ENCODE results near the gene SLC30A9.

SLC30A9 gene

DNA sequence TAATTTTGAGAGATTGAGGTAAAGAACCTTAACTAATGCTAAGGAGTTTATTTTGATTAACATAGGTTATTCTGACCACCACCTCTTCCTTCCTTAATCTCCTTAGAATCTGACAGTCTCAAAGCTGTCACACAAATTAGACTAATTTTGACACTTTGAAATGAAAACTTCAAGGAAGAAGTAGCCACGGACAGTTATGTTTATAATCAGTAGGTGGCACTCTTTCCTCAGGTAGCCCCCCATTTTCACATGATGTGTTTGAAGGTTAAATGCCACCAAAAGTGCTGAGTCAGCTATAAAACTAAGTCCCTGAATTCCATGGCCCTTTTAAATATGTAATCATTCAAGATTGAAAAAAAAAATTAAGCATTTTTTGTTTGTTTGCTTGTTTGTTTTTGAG, 32.7 kb upstream of the SLC30A9 start:
- ATAC-seq (ENCODE audit: low read depth) (no peak), DNase-seq (ENCODE audit: low spot score) (no peak)
- Histone ChIP-seq H3K9me3 (ENCODE audit: severe bottlenecking) (no peaks in the 10 kb centered on the region), H3K27me3 (ENCODE audit: insufficient read depth, poor library complexity, severe bottlenecking) (no peaks in the 10 kb centered on the region), H3K4me3 (ENCODE audit: severe bottlenecking) (no peak overlapping the region), H3K36me3 (ENCODE audit: low read depth) (peaks cover 48% of the 10 kb centered on the region), H3K27ac (ENCODE audit: poor library complexity, severe bottlenecking) (no peak overlapping the region), H3K4me1 (ENCODE audit: insufficient read depth, poor library complexity, severe bottlenecking) (no peaks in the 10 kb centered on the region)
- TF ChIP-seq, protein P1, sequence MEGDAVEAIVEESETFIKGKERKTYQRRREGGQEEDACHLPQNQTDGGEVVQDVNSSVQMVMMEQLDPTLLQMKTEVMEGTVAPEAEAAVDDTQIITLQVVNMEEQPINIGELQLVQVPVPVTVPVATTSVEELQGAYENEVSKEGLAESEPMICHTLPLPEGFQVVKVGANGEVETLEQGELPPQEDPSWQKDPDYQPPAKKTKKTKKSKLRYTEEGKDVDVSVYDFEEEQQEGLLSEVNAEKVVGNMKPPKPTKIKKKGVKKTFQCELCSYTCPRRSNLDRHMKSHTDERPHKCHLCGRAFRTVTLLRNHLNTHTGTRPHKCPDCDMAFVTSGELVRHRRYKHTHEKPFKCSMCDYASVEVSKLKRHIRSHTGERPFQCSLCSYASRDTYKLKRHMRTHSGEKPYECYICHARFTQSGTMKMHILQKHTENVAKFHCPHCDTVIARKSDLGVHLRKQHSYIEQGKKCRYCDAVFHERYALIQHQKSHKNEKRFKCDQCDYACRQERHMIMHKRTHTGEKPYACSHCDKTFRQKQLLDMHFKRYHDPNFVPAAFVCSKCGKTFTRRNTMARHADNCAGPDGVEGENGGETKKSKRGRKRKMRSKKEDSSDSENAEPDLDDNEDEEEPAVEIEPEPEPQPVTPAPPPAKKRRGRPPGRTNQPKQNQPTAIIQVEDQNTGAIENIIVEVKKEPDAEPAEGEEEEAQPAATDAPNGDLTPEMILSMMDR (IDR thresholded peaks at IDR 0.05; ENCODE audit: poor library complexity, severe bottlenecking): peak; percentile 50

DNA sequence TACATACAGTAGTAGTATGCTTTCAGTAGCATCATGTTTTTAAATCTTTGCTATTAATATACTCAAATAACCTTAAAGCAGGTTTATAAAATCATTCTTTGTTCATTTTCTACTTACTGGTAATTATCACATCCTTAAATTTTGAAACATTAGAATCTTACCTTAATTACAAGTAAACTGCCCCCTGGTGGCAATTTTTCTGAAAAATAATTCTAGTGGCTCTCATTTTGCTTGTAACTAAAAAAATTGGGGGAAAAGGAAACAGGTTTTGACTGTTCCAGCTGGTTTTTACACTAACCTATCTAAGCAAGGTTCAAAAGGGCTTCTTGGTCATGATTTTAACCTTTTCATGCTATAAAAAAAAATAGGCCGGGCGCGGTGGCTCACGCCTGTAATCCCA, 27.2 kb upstream of the SLC30A9 start:
- Histone ChIP-seq H3K27ac (ENCODE audit: poor library complexity, severe bottlenecking) (no peak overlapping the region), H3K36me3 (ENCODE audit: low read depth) (no peaks in the 10 kb centered on the region; the same call in 1 of the 2 replicates), H3K27me3 (ENCODE audit: insufficient read depth, poor library complexity, severe bottlenecking) (no peaks in the 10 kb centered on the region), H3K4me1 (ENCODE audit: insufficient read depth, poor library complexity, severe bottlenecking) (no peaks in the 10 kb centered on the region), H3K9me3 (ENCODE audit: severe bottlenecking) (peaks cover 1% of the 10 kb centered on the region), H3K4me3 (ENCODE audit: severe bottlenecking) (no peak overlapping the region)
- TF ChIP-seq, protein P1 (IDR thresholded peaks at IDR 0.05; ENCODE audit: poor library complexity, severe bottlenecking): peak; percentile 70
- no peak for DNase-seq (ENCODE audit: low spot score)
- no peak for ATAC-seq (ENCODE audit: low read depth)

DNA sequence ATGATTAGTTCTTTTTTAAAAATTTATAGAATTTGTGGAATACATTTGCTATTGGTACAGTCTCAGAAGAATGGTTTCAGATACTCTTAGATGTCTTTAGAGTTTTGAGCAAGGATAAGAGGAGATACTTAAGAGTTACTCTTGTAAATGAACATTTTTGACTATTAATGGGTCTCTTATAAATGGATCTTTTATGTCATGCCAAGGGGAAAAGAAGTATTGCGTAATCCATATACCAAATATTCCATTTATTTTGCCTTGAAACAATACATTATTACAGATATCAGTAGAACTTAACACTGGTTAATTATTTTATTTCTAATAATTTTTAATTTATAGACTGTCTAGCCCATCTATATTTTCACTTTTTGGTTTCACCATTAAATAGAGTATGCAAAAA, 25.9 kb upstream of the SLC30A9 start:
- ATAC-seq (ENCODE audit: low read depth): no peak
- H3K27ac ChIP-seq (ENCODE audit: poor library complexity, severe bottlenecking): no peak overlapping the region
- no peaks in the 10 kb centered on the region for H3K4me1 ChIP-seq (ENCODE audit: insufficient read depth, poor library complexity, severe bottlenecking)
- H3K36me3 ChIP-seq (ENCODE audit: low read depth): no peaks in the 10 kb centered on the region; the same call in 1 of the 2 replicates
- DNase-seq (ENCODE audit: low spot score): no peak
- H3K27me3 ChIP-seq (ENCODE audit: insufficient read depth, poor library complexity, severe bottlenecking): no peaks in the 10 kb centered on the region
- peaks cover 1% of the 10 kb centered on the region for H3K9me3 ChIP-seq (ENCODE audit: severe bottlenecking)
- TF ChIP-seq, protein P1 (IDR thresholded peaks at IDR 0.05; ENCODE audit: poor library complexity, severe bottlenecking): no peak
- no peak overlapping the region for H3K4me3 ChIP-seq (ENCODE audit: severe bottlenecking)

DNA sequence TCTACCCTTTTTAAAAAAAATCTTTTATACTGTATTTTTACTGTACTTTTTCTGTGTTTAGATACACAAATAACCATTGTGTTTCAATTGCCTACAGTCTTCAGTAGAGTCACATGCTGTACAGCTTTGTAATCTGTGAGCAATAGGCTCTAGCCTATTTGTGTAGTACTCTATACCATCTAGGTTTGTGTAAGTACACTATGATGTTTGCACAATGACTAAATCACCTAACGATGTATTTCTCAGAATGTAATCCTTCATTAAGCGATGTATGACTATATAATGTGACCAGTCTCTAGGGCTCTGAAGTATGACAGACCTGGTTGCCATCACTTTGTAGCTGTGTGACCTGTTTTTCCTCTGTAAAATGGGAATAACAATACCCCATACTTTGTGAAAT, 22.9 kb upstream of the SLC30A9 start:
- Histone ChIP-seq H3K4me1 (ENCODE audit: insufficient read depth, poor library complexity, severe bottlenecking) (no peaks in the 10 kb centered on the region), H3K27me3 (ENCODE audit: insufficient read depth, poor library complexity, severe bottlenecking) (no peaks in the 10 kb centered on the region), H3K4me3 (ENCODE audit: severe bottlenecking) (no peak overlapping the region), H3K9me3 (ENCODE audit: severe bottlenecking) (peaks cover 1% of the 10 kb centered on the region), H3K36me3 (ENCODE audit: low read depth) (no peaks in the 10 kb centered on the region), H3K27ac (ENCODE audit: poor library complexity, severe bottlenecking) (no peak overlapping the region)
- DNase-seq (ENCODE audit: low spot score) (no peak), ATAC-seq (ENCODE audit: low read depth) (peak; percentile 36; the same call in 2 of the 3 replicates)
- TF ChIP-seq, protein P1 (IDR thresholded peaks at IDR 0.05; ENCODE audit: poor library complexity, severe bottlenecking): no peak

DNA sequence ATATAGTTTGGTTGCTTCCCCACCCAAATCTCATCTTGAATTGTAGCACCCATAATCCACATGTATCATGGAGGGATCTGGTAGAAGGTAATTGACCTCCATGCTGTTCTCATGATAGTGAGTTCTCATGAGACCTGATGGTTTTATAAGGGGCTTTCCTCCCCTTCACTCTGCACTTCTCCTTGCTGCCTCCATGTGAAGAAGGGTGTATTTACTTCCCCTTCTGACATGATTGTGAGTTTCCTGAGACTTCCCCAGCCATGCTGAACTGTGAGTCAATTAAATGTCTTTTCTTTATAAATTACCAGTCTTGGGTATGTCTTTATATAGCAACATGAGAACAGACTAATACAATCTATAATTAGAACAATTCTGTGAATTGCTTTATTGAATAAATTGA, 20.7 kb upstream of the SLC30A9 start:
- Histone ChIP-seq H3K27me3 (ENCODE audit: insufficient read depth, poor library complexity, severe bottlenecking) (no peaks in the 10 kb centered on the region), H3K36me3 (ENCODE audit: low read depth) (no peaks in the 10 kb centered on the region), H3K4me1 (ENCODE audit: insufficient read depth, poor library complexity, severe bottlenecking) (no peaks in the 10 kb centered on the region), H3K27ac (ENCODE audit: poor library complexity, severe bottlenecking) (no peak overlapping the region), H3K4me3 (ENCODE audit: severe bottlenecking) (no peak overlapping the region), H3K9me3 (ENCODE audit: severe bottlenecking) (peaks cover 1% of the 10 kb centered on the region)
- ATAC-seq (ENCODE audit: low read depth) (no peak), DNase-seq (ENCODE audit: low spot score) (no peak)
- TF ChIP-seq, protein P1 (IDR thresholded peaks at IDR 0.05; ENCODE audit: poor library complexity, severe bottlenecking): no peak
